UCSD-AML1 (cell line): ENCODE results near the gene CELF2.
"Not testable (repeated sequence)": the region's sequence is repeated elsewhere in the genome, so short reads cannot be mapped to it uniquely, and the experiment has no call there.

Source experiments
- DNase-seq: peaks from one replicate; lab custom pipeline; 2025; ENCODE audit not compliant: unreplicated experiment; lab: John Stamatoyannopoulos, UW

CELF2 gene

GRCh38 chr10:11168423-11169090 lies 150.9 kb downstream of the CELF2 start:
- DNase-seq = no peak

GRCh38 chr10:11169976-11170375 lies 152.3 kb downstream of the CELF2 start:
- no peak for DNase-seq

GRCh38 chr10:11170574-11170973 lies 152.9 kb downstream of the CELF2 start:
- no peak for DNase-seq

GRCh38 chr10:11170993-11171851 lies 153.6 kb downstream of the CELF2 start:
- DNase-seq = no peak

- DNase-seq = no peak
Observed at GRCh38 chr10:11173042-11173441, 155.4 kb downstream of the CELF2 start.

GRCh38 chr10:11175823-11176243 lies 158.2 kb downstream of the CELF2 start:
- DNase-seq = no peak

GRCh38 chr10:11176746-11177145 lies 159.1 kb downstream of the CELF2 start:
- DNase-seq = peak; percentile 40

GRCh38 chr10:11177381-11177780 lies 159.7 kb downstream of the CELF2 start:
- no peak for DNase-seq

- peak; percentile 46 for DNase-seq
Observed at GRCh38 chr10:11177926-11178471, 160.3 kb downstream of the CELF2 start.

GRCh38 chr10:11178606-11179515 lies 161.2 kb downstream of the CELF2 start:
- peak; percentile 87 for DNase-seq

- DNase-seq = no peak
Observed at GRCh38 chr10:11179516-11180105, 161.9 kb downstream of the CELF2 start.

- peak; percentile 45 for DNase-seq
Observed at GRCh38 chr10:11180228-11180627, 162.6 kb downstream of the CELF2 start.

GRCh38 chr10:11181978-11182377 lies 164.3 kb downstream of the CELF2 start:
- no peak for DNase-seq

GRCh38 chr10:11183015-11183414 lies 165.3 kb downstream of the CELF2 start:
- no peak for DNase-seq

GRCh38 chr10:11184093-11184492 lies 166.4 kb downstream of the CELF2 start:
- no peak for DNase-seq

- DNase-seq = not testable (repeated sequence)
Observed at GRCh38 chr10:11185128-11185665, 167.5 kb downstream of the CELF2 start.

- no peak for DNase-seq
Observed at GRCh38 chr10:11186374-11186773, 168.7 kb downstream of the CELF2 start.

- DNase-seq = no peak
Observed at GRCh38 chr10:11189582-11190376, 172.1 kb downstream of the CELF2 start.

- DNase-seq = no peak
Observed at GRCh38 chr10:11191190-11191589, 173.5 kb downstream of the CELF2 start.
